MM.1S (cell line): ENCODE results near the gene PPP2R5C.

Source experiments
- DNase-seq: peaks from one replicate; pipeline ENCODE4 v3.0.0-alpha.2; 2015
- H2AFZ ChIP-seq: fragments of 300-600 bp; sonication (generic); 2 replicates; pipeline ENCODE4 v1.6.0; 2016; ENCODE audit warnings: antibody characterized with exemption, low read length
- H3F3A ChIP-seq: fragments of 300-600 bp; sonication (generic); 2 replicates; pipeline ENCODE4 v1.6.1; 2016; ENCODE audit warnings: mild to moderate bottlenecking, antibody characterized with exemption, low read length, moderate library complexity, mixed read lengths; ENCODE audit not compliant: insufficient read depth
- H3K27ac ChIP-seq: fragments of 300-600 bp; sonication (generic); 2 replicates; pipeline ENCODE4 v1.5.1; 2016; ENCODE audit warnings: mild to moderate bottlenecking, low read length
- H3K27me3 ChIP-seq: fragments of 300-600 bp; sonication (generic); replicated peaks from 2 replicates; pipeline ENCODE4 v1.6.0; 2016; ENCODE audit warnings: low read length; ENCODE audit not compliant: insufficient read depth
- H3K36me3 ChIP-seq: fragments of 300-600 bp; sonication (generic); replicated peaks from 2 replicates; pipeline ENCODE4 v1.6.1; 2016; ENCODE audit warnings: mild to moderate bottlenecking, low read length, mixed read lengths; ENCODE audit not compliant: insufficient read depth
- H3K4me1 ChIP-seq: fragments of 300-600 bp; sonication (generic); 2 replicates; pipeline ENCODE4 v1.6.1; 2016; ENCODE audit warnings: low read length, mixed read lengths
- H3K4me2 ChIP-seq: fragments of 300-600 bp; sonication (generic); 2 replicates; pipeline ENCODE4 v1.6.0; 2016; ENCODE audit warnings: low read depth, low read length
- H3K4me3 ChIP-seq: fragments of 300-600 bp; sonication (generic); 2 replicates; pipeline ENCODE4 v1.5.1; 2016; ENCODE audit warnings: low read length, mixed read lengths
- H3K79me2 ChIP-seq: fragments of 300-600 bp; sonication (generic); 2 replicates; pipeline ENCODE4 v1.6.1; 2016; ENCODE audit warnings: mixed run types, low read length, mixed read lengths
- H3K9ac ChIP-seq: fragments of 300-600 bp; sonication (generic); 2 replicates; pipeline ENCODE4 v1.6.1; 2016; ENCODE audit warnings: low read length, mixed read lengths
- H3K9me2 ChIP-seq: fragments of 300-600 bp; sonication (generic); replicated peaks from 2 replicates; pipeline ENCODE4 v1.6.1; 2016; ENCODE audit warnings: mild to moderate bottlenecking, low read length, mixed read lengths; ENCODE audit not compliant: insufficient read depth
- H3K9me3 ChIP-seq: fragments of 300-600 bp; sonication (generic); replicated peaks from 2 replicates; pipeline ENCODE4 v1.6.1; 2016; ENCODE audit warnings: mild to moderate bottlenecking, low read length, mixed read lengths; ENCODE audit not compliant: insufficient read depth
- H4K20me1 ChIP-seq: fragments of 300-600 bp; sonication (generic); 2 replicates; pipeline ENCODE4 v1.6.1; 2016; ENCODE audit warnings: mild to moderate bottlenecking, low read length, moderate library complexity, mixed read lengths; ENCODE audit not compliant: insufficient read depth
- EZH2 ChIP-seq: fragments of 300-600 bp; sonication (generic); optimal IDR thresholded peaks from 2 replicates; pipeline ENCODE3; 2017; ENCODE audit warnings: low read depth, mild to moderate bottlenecking, antibody characterized with exemption, low read length, mixed read lengths
- EZH2phosphoT487 ChIP-seq: fragments of 300-600 bp; sonication (generic); IDR thresholded peaks from 2 replicates; pipeline ENCODE4 v1.6.1; 2018; ENCODE audit warnings: antibody characterized with exemption, low read length
- TF ChIP-seq, protein P1 (sequence below): fragments of 300-600 bp; sonication (generic); IDR thresholded peaks from 2 replicates; pipeline ENCODE4 v1.5.1; 2016; ENCODE audit warnings: antibody characterized with exemption, low read length, mixed read lengths

Gene PPP2R5C

DNA sequence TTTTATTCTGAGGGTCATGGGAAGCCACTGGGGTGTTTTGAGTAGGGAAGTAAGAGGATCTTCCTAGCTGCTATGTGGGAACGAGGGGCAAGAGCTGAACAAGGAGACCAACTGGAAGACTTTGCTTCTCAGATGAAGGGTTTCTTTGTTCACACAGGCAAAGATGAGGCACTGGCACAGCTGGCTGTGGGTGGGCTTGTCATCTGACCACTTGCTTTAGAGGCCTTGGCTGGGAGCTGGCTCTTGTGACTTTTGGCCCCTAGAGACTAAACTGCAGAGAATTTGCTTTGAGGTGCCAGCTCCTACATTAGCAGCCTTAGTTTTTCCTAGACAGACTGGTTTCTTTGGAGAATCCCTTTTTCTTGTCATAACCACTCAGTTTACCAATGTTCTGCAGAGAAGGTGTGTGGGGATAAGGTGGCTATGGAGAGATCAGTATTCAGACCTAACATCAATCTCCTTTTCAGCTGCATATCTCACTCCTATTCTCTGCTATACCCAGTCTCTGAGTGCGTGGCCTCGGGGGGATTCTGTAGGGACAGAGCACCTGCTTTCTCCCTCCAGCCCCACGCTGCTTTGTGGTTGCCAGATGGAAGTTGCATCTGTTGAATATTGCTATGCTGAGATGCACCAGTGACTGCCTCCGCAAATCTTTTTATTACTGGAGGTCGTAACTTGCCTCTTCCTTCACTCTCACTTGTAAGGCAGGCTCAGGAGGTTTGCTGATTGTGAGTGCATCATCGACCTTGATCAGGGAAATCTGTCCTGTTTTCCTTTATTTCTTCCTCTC is 12.7 kb downstream of the PPP2R5C start:
- H3K4me1 ChIP-seq = peaks cover 26% of the 10 kb centered on the region
- H3K79me2 ChIP-seq = no peaks in the 10 kb centered on the region
- H3K9me2 ChIP-seq = no peaks in the 10 kb centered on the region
- peaks cover 11% of the 10 kb centered on the region for H3F3A ChIP-seq
- H3K27ac ChIP-seq = peak overlapping the region; percentile 67
- TF ChIP-seq EZH2phosphoT487 (no peak), EZH2 (no peak)
- TF ChIP-seq, protein P1, sequence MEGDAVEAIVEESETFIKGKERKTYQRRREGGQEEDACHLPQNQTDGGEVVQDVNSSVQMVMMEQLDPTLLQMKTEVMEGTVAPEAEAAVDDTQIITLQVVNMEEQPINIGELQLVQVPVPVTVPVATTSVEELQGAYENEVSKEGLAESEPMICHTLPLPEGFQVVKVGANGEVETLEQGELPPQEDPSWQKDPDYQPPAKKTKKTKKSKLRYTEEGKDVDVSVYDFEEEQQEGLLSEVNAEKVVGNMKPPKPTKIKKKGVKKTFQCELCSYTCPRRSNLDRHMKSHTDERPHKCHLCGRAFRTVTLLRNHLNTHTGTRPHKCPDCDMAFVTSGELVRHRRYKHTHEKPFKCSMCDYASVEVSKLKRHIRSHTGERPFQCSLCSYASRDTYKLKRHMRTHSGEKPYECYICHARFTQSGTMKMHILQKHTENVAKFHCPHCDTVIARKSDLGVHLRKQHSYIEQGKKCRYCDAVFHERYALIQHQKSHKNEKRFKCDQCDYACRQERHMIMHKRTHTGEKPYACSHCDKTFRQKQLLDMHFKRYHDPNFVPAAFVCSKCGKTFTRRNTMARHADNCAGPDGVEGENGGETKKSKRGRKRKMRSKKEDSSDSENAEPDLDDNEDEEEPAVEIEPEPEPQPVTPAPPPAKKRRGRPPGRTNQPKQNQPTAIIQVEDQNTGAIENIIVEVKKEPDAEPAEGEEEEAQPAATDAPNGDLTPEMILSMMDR = no peak
- H3K27me3 ChIP-seq = no peaks in the 10 kb centered on the region
- H3K4me2 ChIP-seq = peak overlapping the region; percentile 43; the same call in 1 of the 2 replicates
- no peak overlapping the region for H3K4me3 ChIP-seq
- H4K20me1 ChIP-seq = no peaks in the 10 kb centered on the region
- no peaks in the 10 kb centered on the region for H3K9me3 ChIP-seq
- peak overlapping the region; percentile 13; the same call in 1 of the 2 replicates for H3K9ac ChIP-seq
- no peaks in the 10 kb centered on the region for H3K36me3 ChIP-seq
- peak; percentile 12 for DNase-seq
- H2AFZ ChIP-seq = peak overlapping the region; percentile 35; the same call in 1 of the 2 replicates

DNA sequence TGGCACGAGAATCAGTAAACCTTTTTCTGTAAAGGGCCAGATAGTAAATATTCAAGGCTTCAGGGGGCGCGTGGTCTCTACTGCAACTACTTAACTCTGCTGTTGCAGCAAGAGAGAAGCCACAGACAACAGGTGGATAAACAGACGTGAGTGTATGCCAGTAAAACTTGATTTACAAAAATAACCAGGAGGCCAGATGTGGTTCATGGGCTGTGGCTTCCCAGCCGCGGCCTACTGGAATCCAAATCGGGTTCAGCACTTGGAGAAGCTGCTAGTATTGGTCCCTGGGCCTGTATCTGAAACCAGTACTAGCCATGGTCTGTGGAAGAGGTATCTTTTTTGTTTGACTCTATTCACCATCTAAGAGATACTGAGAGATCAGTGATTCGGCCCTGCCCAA is 13.3 kb downstream of the PPP2R5C start:
- no peaks in the 10 kb centered on the region for H3K27me3 ChIP-seq
- H3K9me3 ChIP-seq = no peaks in the 10 kb centered on the region
- peak overlapping the region; percentile 43; the same call in 1 of the 2 replicates for H3K4me2 ChIP-seq
- peak overlapping the region; percentile 13; the same call in 1 of the 2 replicates for H3K9ac ChIP-seq
- H4K20me1 ChIP-seq = no peaks in the 10 kb centered on the region
- peaks cover 26% of the 10 kb centered on the region for H3K4me1 ChIP-seq
- no peaks in the 10 kb centered on the region for H3K79me2 ChIP-seq
- H3F3A ChIP-seq = peaks cover 11% of the 10 kb centered on the region
- peak; percentile 23 for DNase-seq
- TF ChIP-seq EZH2 (no peak), EZH2phosphoT487 (no peak)
- TF ChIP-seq, protein P1 = no peak
- H3K27ac ChIP-seq = peak overlapping the region; percentile 67
- peak overlapping the region; percentile 35; the same call in 1 of the 2 replicates for H2AFZ ChIP-seq
- no peaks in the 10 kb centered on the region for H3K36me3 ChIP-seq
- no peaks in the 10 kb centered on the region for H3K9me2 ChIP-seq
- no peak overlapping the region for H3K4me3 ChIP-seq

DNA sequence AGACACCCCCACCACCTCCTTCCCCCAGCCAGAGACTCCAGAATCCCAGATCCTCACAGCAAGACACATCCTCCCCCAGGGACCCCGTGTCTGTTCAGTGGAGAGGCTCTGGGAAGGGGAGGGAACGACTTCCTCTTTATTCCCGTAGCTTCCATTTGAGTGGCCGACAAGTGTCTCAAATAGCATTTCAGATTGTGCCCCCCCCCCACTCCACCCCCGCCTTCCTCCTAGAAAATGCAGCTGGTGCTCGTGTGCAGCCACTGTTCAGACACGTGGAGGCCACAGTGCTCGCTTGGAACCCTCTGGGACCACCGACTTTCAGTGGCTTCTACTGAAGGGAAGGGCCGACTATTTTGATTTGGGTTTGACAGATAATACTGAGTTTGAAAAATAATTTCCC is 14.3 kb downstream of the PPP2R5C start:
- H2AFZ ChIP-seq = 0 out of 2 replicates have a peak overlapping the region, but pooled peaks have one; percentile 23

More for the DNA sequence above, 14.3 kb downstream of the PPP2R5C start:
- no peak for DNase-seq
- H3K9me3 ChIP-seq = no peaks in the 10 kb centered on the region
- H3K4me1 ChIP-seq = peaks cover 26% of the 10 kb centered on the region
- H3K9ac ChIP-seq = no peak overlapping the region
- H3K27ac ChIP-seq = peak overlapping the region; percentile 67; the same call in 1 of the 2 replicates
- TF ChIP-seq, protein P1 = no peak
- no peak for TF ChIP-seq EZH2
- TF ChIP-seq EZH2phosphoT487 = no peak
- H3K9me2 ChIP-seq = no peaks in the 10 kb centered on the region
- H3K36me3 ChIP-seq = no peaks in the 10 kb centered on the region
- no peaks in the 10 kb centered on the region for H3K27me3 ChIP-seq
- H3K4me3 ChIP-seq = no peak overlapping the region
- H3F3A ChIP-seq = peaks cover 11% of the 10 kb centered on the region
- H3K4me2 ChIP-seq = peak overlapping the region; percentile 43; the same call in 1 of the 2 replicates
- no peaks in the 10 kb centered on the region for H4K20me1 ChIP-seq
- no peaks in the 10 kb centered on the region for H3K79me2 ChIP-seq
